ENCODE results near the gene GSK3A.

GSK3A gene

GRCh38 chr19:42241279-42241678 is 1.1 kb downstream of the GSK3A start:
- no CpG with 5 or more reads among the region's 3 CpGs for WGBS, 2 donors (ENCODE audit: extremely low coverage in 2 of 2, insufficient read length in 2 of 2, insufficient replicate concordance in 1 of 2)
- peak overlapping the region; percentile 61 for H3K4me2 ChIP-seq (ENCODE audit: insufficient read depth, low read length, poor library complexity, severe bottlenecking)

GRCh38 chr19:42239544-42240220 is 2.7 kb downstream of the GSK3A start:
- Histone ChIP-seq H3K36me3 (replicated peaks in 1 of 2; ENCODE audit: control insufficient read depth in 2 of 2, insufficient read depth in 2 of 2, low read length in 2 of 2) (peaks cover 25 to 54% of the 10 kb centered on the region in 2 donors), H3K79me1 (ENCODE audit: low read depth, low read length) (peaks cover 9% of the 10 kb centered on the region), H3K23ac (ENCODE audit: low read depth, low read length, poor library complexity) (no peak overlapping the region), H2BK15ac (ENCODE audit: low read length) (no peak overlapping the region), H2AFZ (ENCODE audit: low read length) (no peak overlapping the region), H3K4me2 (ENCODE audit: insufficient read depth, low read length, poor library complexity, severe bottlenecking) (no peak overlapping the region), H3K27ac (replicated peaks; ENCODE audit: low read length) (no peak overlapping the region), H4K91ac (ENCODE audit: low read depth, low read length, poor library complexity) (no peak overlapping the region), H3K14ac (ENCODE audit: low read length) (no peak overlapping the region), H3K4me1 (ENCODE audit: control insufficient read depth in 2 of 2, insufficient read depth in 1 of 2, low read depth in 1 of 2, low read length in 2 of 2) (peaks cover 0 to 5% of the 10 kb centered on the region in 2 donors), H3K9me3 (replicated peaks in 1 of 2; ENCODE audit: control insufficient read depth in 2 of 2, insufficient read depth in 1 of 2, low read depth in 1 of 2, low read length in 2 of 2) (no peaks in the 10 kb centered on the region), H2AK5ac (ENCODE audit: low read depth, low read length) (no peak overlapping the region), H4K8ac (ENCODE audit: low read depth, low read length) (no peak overlapping the region), H3K4ac (ENCODE audit: low read length) (no peak overlapping the region), H2BK12ac (ENCODE audit: low read length) (no peak overlapping the region), H3K18ac (ENCODE audit: low read length) (no peak overlapping the region), H3K27me3 (ENCODE audit: control insufficient read depth in 3 of 3, insufficient read depth in 3 of 3, low read depth in 1 of 3, low read length in 3 of 3) (no peaks in the 10 kb centered on the region), H3K9ac (ENCODE audit: low read depth, low read length, poor library complexity) (no peak overlapping the region), H3K4me3 (ENCODE audit: low read length in 2 of 2) (no peak overlapping the region), H2BK120ac (ENCODE audit: low read depth, low read length) (no peak overlapping the region), H2BK5ac (ENCODE audit: low read length) (no peak overlapping the region)
- WGBS, 2 donors (ENCODE audit: extremely low coverage in 2 of 2, insufficient read length in 2 of 2, insufficient replicate concordance in 1 of 2): no CpG with 5 or more reads among the region's 10 CpGs
- no peak for DNase-seq (ENCODE audit: low spot score)

More at GRCh38 chr19:42241279-42241678, 1.1 kb downstream of the GSK3A start:
- H4K8ac ChIP-seq (ENCODE audit: low read depth, low read length): no peak overlapping the region
- no peaks in the 10 kb centered on the region for H3K9me3 ChIP-seq (replicated peaks in 1 of 2; ENCODE audit: control insufficient read depth in 2 of 2, insufficient read depth in 1 of 2, low read depth in 1 of 2, low read length in 2 of 2)
- H3K9ac ChIP-seq (ENCODE audit: low read depth, low read length, poor library complexity): no peak overlapping the region
- peak overlapping the region; percentile 52 to 86 for H3K4me3 ChIP-seq (ENCODE audit: low read length in 2 of 2)
- no peak for DNase-seq (ENCODE audit: low spot score)
- no peak overlapping the region for H3K4ac ChIP-seq (ENCODE audit: low read length)
- no peak overlapping the region for H2AK5ac ChIP-seq (ENCODE audit: low read depth, low read length)
- H3K18ac ChIP-seq (ENCODE audit: low read length): no peak overlapping the region
- H3K14ac ChIP-seq (ENCODE audit: low read length): no peak overlapping the region
- H3K4me1 ChIP-seq (ENCODE audit: control insufficient read depth in 2 of 2, insufficient read depth in 1 of 2, low read depth in 1 of 2, low read length in 2 of 2): peaks cover 0 to 8% of the 10 kb centered on the region in 2 donors
- no peak overlapping the region for H2BK12ac ChIP-seq (ENCODE audit: low read length)
- H3K27ac ChIP-seq (replicated peaks; ENCODE audit: low read length): no peak overlapping the region
- no peak overlapping the region for H2BK120ac ChIP-seq (ENCODE audit: low read depth, low read length)
- H4K91ac ChIP-seq (ENCODE audit: low read depth, low read length, poor library complexity): no peak overlapping the region
- H2BK15ac ChIP-seq (ENCODE audit: low read length): no peak overlapping the region
- H2AFZ ChIP-seq (ENCODE audit: low read length): no peak overlapping the region
- H3K27me3 ChIP-seq (ENCODE audit: control insufficient read depth in 3 of 3, insufficient read depth in 3 of 3, low read depth in 1 of 3, low read length in 3 of 3): no peaks in the 10 kb centered on the region
- peaks cover 9% of the 10 kb centered on the region for H3K79me1 ChIP-seq (ENCODE audit: low read depth, low read length)
- peaks cover 13 to 38% of the 10 kb centered on the region in 2 donors for H3K36me3 ChIP-seq (replicated peaks in 1 of 2; ENCODE audit: control insufficient read depth in 2 of 2, insufficient read depth in 2 of 2, low read length in 2 of 2)
- H3K23ac ChIP-seq (ENCODE audit: low read depth, low read length, poor library complexity): no peak overlapping the region
- H2BK5ac ChIP-seq (ENCODE audit: low read length): no peak overlapping the region

GRCh38 chr19:42235181-42235580 is 7.2 kb downstream of the GSK3A start:
- Histone ChIP-seq H3K4ac (ENCODE audit: low read length) (no peak overlapping the region), H2AK5ac (ENCODE audit: low read depth, low read length) (no peak overlapping the region), H3K14ac (ENCODE audit: low read length) (no peak overlapping the region), H2BK12ac (ENCODE audit: low read length) (no peak overlapping the region), H3K9me3 (replicated peaks in 1 of 2; ENCODE audit: control insufficient read depth in 2 of 2, insufficient read depth in 1 of 2, low read depth in 1 of 2, low read length in 2 of 2) (no peaks in the 10 kb centered on the region), H2BK5ac (ENCODE audit: low read length) (no peak overlapping the region), H3K36me3 (replicated peaks in 1 of 2; ENCODE audit: control insufficient read depth in 2 of 2, insufficient read depth in 2 of 2, low read length in 2 of 2) (peaks cover 58 to 90% of the 10 kb centered on the region in 2 donors), H3K27ac (replicated peaks; ENCODE audit: low read length) (no peak overlapping the region), H2AFZ (ENCODE audit: low read length) (no peak overlapping the region), H4K91ac (ENCODE audit: low read depth, low read length, poor library complexity) (no peak overlapping the region), H3K23ac (ENCODE audit: low read depth, low read length, poor library complexity) (no peak overlapping the region), H3K79me1 (ENCODE audit: low read depth, low read length) (peaks cover 5% of the 10 kb centered on the region), H4K8ac (ENCODE audit: low read depth, low read length) (no peak overlapping the region), H3K27me3 (ENCODE audit: control insufficient read depth in 3 of 3, insufficient read depth in 3 of 3, low read depth in 1 of 3, low read length in 3 of 3) (no peaks in the 10 kb centered on the region), H2BK15ac (ENCODE audit: low read length) (no peak overlapping the region), H3K4me1 (ENCODE audit: control insufficient read depth in 2 of 2, insufficient read depth in 1 of 2, low read depth in 1 of 2, low read length in 2 of 2) (no peaks in the 10 kb centered on the region), H3K4me3 (ENCODE audit: low read length in 2 of 2) (no peak overlapping the region), H3K18ac (ENCODE audit: low read length) (no peak overlapping the region), H3K4me2 (ENCODE audit: insufficient read depth, low read length, poor library complexity, severe bottlenecking) (no peak overlapping the region), H3K9ac (ENCODE audit: low read depth, low read length, poor library complexity) (no peak overlapping the region), H2BK120ac (ENCODE audit: low read depth, low read length) (no peak overlapping the region)
- WGBS, 2 donors (ENCODE audit: extremely low coverage in 2 of 2, insufficient read length in 2 of 2, insufficient replicate concordance in 1 of 2): no CpG with 5 or more reads among the region's 5 CpGs
- DNase-seq (ENCODE audit: low spot score): no peak

GRCh38 chr19:42234364-42234763 is 8.0 kb downstream of the GSK3A start:
- no peak overlapping the region for H2BK15ac ChIP-seq (ENCODE audit: low read length)
- H3K79me1 ChIP-seq (ENCODE audit: low read depth, low read length): peaks cover 5% of the 10 kb centered on the region
- no peak overlapping the region for H3K23ac ChIP-seq (ENCODE audit: low read depth, low read length, poor library complexity)
- no peak overlapping the region for H4K91ac ChIP-seq (ENCODE audit: low read depth, low read length, poor library complexity)
- no peak overlapping the region for H2BK120ac ChIP-seq (ENCODE audit: low read depth, low read length)
- WGBS, 2 donors (ENCODE audit: extremely low coverage in 2 of 2, insufficient read length in 2 of 2, insufficient replicate concordance in 1 of 2): no CpG with 5 or more reads among the region's 11 CpGs
- DNase-seq (ENCODE audit: low spot score): no peak
- no peak overlapping the region for H2BK5ac ChIP-seq (ENCODE audit: low read length)
- no peak overlapping the region for H4K8ac ChIP-seq (ENCODE audit: low read depth, low read length)
- no peak overlapping the region for H2BK12ac ChIP-seq (ENCODE audit: low read length)
- H3K9ac ChIP-seq (ENCODE audit: low read depth, low read length, poor library complexity): no peak overlapping the region
- H3K4ac ChIP-seq (ENCODE audit: low read length): no peak overlapping the region
- no peak overlapping the region for H2AK5ac ChIP-seq (ENCODE audit: low read depth, low read length)
- no peak overlapping the region for H3K18ac ChIP-seq (ENCODE audit: low read length)
- no peaks in the 10 kb centered on the region for H3K27me3 ChIP-seq (ENCODE audit: control insufficient read depth in 3 of 3, insufficient read depth in 3 of 3, low read depth in 1 of 3, low read length in 3 of 3)
- peak overlapping the region in 1 of 2 donors; percentile 24 for H3K4me3 ChIP-seq (ENCODE audit: low read length in 2 of 2)
- H3K9me3 ChIP-seq (replicated peaks in 1 of 2; ENCODE audit: control insufficient read depth in 2 of 2, insufficient read depth in 1 of 2, low read depth in 1 of 2, low read length in 2 of 2): no peaks in the 10 kb centered on the region
- H3K14ac ChIP-seq (ENCODE audit: low read length): no peak overlapping the region
- no peak overlapping the region for H2AFZ ChIP-seq (ENCODE audit: low read length)
- no peak overlapping the region for H3K27ac ChIP-seq (replicated peaks; ENCODE audit: low read length)
- H3K36me3 ChIP-seq (replicated peaks in 1 of 2; ENCODE audit: control insufficient read depth in 2 of 2, insufficient read depth in 2 of 2, low read length in 2 of 2): peaks cover 60 to 90% of the 10 kb centered on the region in 2 donors
- peaks cover 0 to 2% of the 10 kb centered on the region in 2 donors for H3K4me1 ChIP-seq (ENCODE audit: control insufficient read depth in 2 of 2, insufficient read depth in 1 of 2, low read depth in 1 of 2, low read length in 2 of 2)
- H3K4me2 ChIP-seq (ENCODE audit: insufficient read depth, low read length, poor library complexity, severe bottlenecking): no peak overlapping the region

Data from neuronal stem cell (in vitro differentiated cells).